GM21723 (cell line): ENCODE data around the gene TAS1R3.

Source experiments
- ATAC-seq: cut with Tn5 transposase; IDR thresholded peaks from one replicate; pipeline ENCODE4 v1.9.1; 2021; ENCODE audit warnings: mild to moderate bottlenecking, moderate library complexity; ENCODE audit not compliant: unreplicated experiment

Gene TAS1R3

GRCh38 chr1:1331068-1331965, at the start of gene TAS1R3:
TAS1R3 (plus strand) TSS chr1:1331280; CDS start chr1:1331346, 66 bp downstream.
- ATAC-seq = no peak

- ATAC-seq = no peak
Observed at GRCh38 chr1:1281533-1282321, 49.4 kb upstream of the TAS1R3 start.

- ATAC-seq = no peak
Observed at GRCh38 chr1:1282998-1283397, 48.1 kb upstream of the TAS1R3 start.

GRCh38 chr1:1283821-1284220, 47.3 kb upstream of the TAS1R3 start:
- no peak for ATAC-seq

GRCh38 chr1:1284221-1285101, 46.6 kb upstream of the TAS1R3 start:
- no peak for ATAC-seq

GRCh38 chr1:1285102-1285571, 45.9 kb upstream of the TAS1R3 start:
- ATAC-seq = no peak

GRCh38 chr1:1285611-1286311, 45.3 kb upstream of the TAS1R3 start:
- ATAC-seq = no peak

- no peak for ATAC-seq
Observed at GRCh38 chr1:1286313-1287261, 44.5 kb upstream of the TAS1R3 start.

- ATAC-seq = no peak
Observed at GRCh38 chr1:1287288-1288110, 43.6 kb upstream of the TAS1R3 start.

- ATAC-seq = no peak
Observed at GRCh38 chr1:1290238-1290731, 40.8 kb upstream of the TAS1R3 start.

- ATAC-seq = no peak
Observed at GRCh38 chr1:1291023-1291528, 40.0 kb upstream of the TAS1R3 start.

- no peak for ATAC-seq
Observed at GRCh38 chr1:1291548-1292441, 39.3 kb upstream of the TAS1R3 start.

- no peak for ATAC-seq
Observed at GRCh38 chr1:1292442-1292779, 38.7 kb upstream of the TAS1R3 start.

GRCh38 chr1:1292851-1293250, 38.2 kb upstream of the TAS1R3 start:
- no peak for ATAC-seq

- ATAC-seq = no peak
Observed at GRCh38 chr1:1293263-1294249, 37.5 kb upstream of the TAS1R3 start.
